ENCODE measurements around the gene TRIM62. TPM values are rescaled to one million over a fixed set of nuclear protein-coding genes. Genes with fewer than 3 reads are reported as not detected.

Gene TRIM62
- polyA plus RNA-seq, 1 donor (not counting 4 experiments of a cell fraction or from before 2014, with no cell fraction given): 2.0 TPM

GRCh38 chr1:33191731-33192275 lies 10.0 kb upstream of the TRIM62 start:
- peaks cover 20% of the 10 kb centered on the region for H3K4me1 ChIP-seq (ENCODE audit: control insufficient read depth, extremely low read depth, insufficient read depth, low read length)
- DNase-seq (ENCODE audit: low read depth, low spot score): peak; percentile 66
- H4K20me1 ChIP-seq (ENCODE audit: control insufficient read depth, extremely low read depth, insufficient read depth, low read length): no peaks in the 10 kb centered on the region
- dilution Hi-C loops (cut with MboI; ENCODE audit: extremely low pct_ligation_motif_present, low sequenced_read_pairs): no loop called here
- H3K9me1 ChIP-seq (ENCODE audit: control insufficient read depth, extremely low read depth, insufficient read depth, low read length): no peaks in the 10 kb centered on the region
- H3K9me3 ChIP-seq (ENCODE audit: control insufficient read depth, low read depth, low read length): no peaks in the 10 kb centered on the region
- H3K27me3 ChIP-seq (ENCODE audit: control insufficient read depth, extremely low read depth, insufficient read depth, low read length): no peaks in the 10 kb centered on the region
- FAIRE-seq: peak; percentile 81
- no peak overlapping the region for H3K4me2 ChIP-seq (ENCODE audit: control insufficient read depth, extremely low read depth, insufficient read depth, low read depth, low read length)
- TF ChIP-seq EZH2 (IDR thresholded peaks at IDR 0.05; ENCODE audit: low read length): no peak
- TF ChIP-seq CTCF (optimal IDR thresholded peaks at IDR 0.05 in 1 of 3, IDR thresholded peaks at IDR 0.05 in 1 of 3, conservative IDR thresholded peaks at IDR 0.05 in 1 of 3; ENCODE audit: extremely low read depth in 1 of 3, insufficient read depth in 2 of 3, low read length in 3 of 3): no peak
- H3K36me3 ChIP-seq (ENCODE audit: control insufficient read depth in 2 of 2, extremely low read depth in 1 of 2, insufficient read depth in 2 of 2, low read length in 2 of 2): no peaks in the 10 kb centered on the region
- no peak overlapping the region for H3K27ac ChIP-seq (ENCODE audit: control insufficient read depth, insufficient read depth, low read length)
- no peak overlapping the region for H2AFZ ChIP-seq (ENCODE audit: control insufficient read depth, low read length)
- no peak overlapping the region for H3K4me3 ChIP-seq (ENCODE audit: control insufficient read depth in 2 of 3, extremely low read depth in 1 of 3, insufficient read depth in 2 of 3, low read depth in 1 of 3, low read length in 3 of 3)
- H3K79me2 ChIP-seq (ENCODE audit: control insufficient read depth, insufficient read depth, low read length): no peaks in the 10 kb centered on the region
- no peak overlapping the region for H3K9ac ChIP-seq (ENCODE audit: control insufficient read depth, extremely low read depth, insufficient read depth, low read length)

- no peak for TF ChIP-seq CTCF (optimal IDR thresholded peaks at IDR 0.05 in 1 of 3, IDR thresholded peaks at IDR 0.05 in 1 of 3, conservative IDR thresholded peaks at IDR 0.05 in 1 of 3; ENCODE audit: extremely low read depth in 1 of 3, insufficient read depth in 2 of 3, low read length in 3 of 3)
- no peak for TF ChIP-seq EZH2 (IDR thresholded peaks at IDR 0.05; ENCODE audit: low read length)
- H3K4me2 ChIP-seq (ENCODE audit: control insufficient read depth, extremely low read depth, insufficient read depth, low read depth, low read length): no peak overlapping the region
- no peak overlapping the region for H3K4me3 ChIP-seq (ENCODE audit: control insufficient read depth in 2 of 3, extremely low read depth in 1 of 3, insufficient read depth in 2 of 3, low read depth in 1 of 3, low read length in 3 of 3)
- DNase-seq (ENCODE audit: low read depth, low spot score): no peak
- H3K79me2 ChIP-seq (ENCODE audit: control insufficient read depth, insufficient read depth, low read length): no peaks in the 10 kb centered on the region
- peaks cover 20% of the 10 kb centered on the region for H3K4me1 ChIP-seq (ENCODE audit: control insufficient read depth, extremely low read depth, insufficient read depth, low read length)
- H3K9ac ChIP-seq (ENCODE audit: control insufficient read depth, extremely low read depth, insufficient read depth, low read length): no peak overlapping the region
- no peaks in the 10 kb centered on the region for H4K20me1 ChIP-seq (ENCODE audit: control insufficient read depth, extremely low read depth, insufficient read depth, low read length)
- no peaks in the 10 kb centered on the region for H3K27me3 ChIP-seq (ENCODE audit: control insufficient read depth, extremely low read depth, insufficient read depth, low read length)
- H3K36me3 ChIP-seq (ENCODE audit: control insufficient read depth in 2 of 2, extremely low read depth in 1 of 2, insufficient read depth in 2 of 2, low read length in 2 of 2): no peaks in the 10 kb centered on the region
- H3K27ac ChIP-seq (ENCODE audit: control insufficient read depth, insufficient read depth, low read length): no peak overlapping the region
- H3K9me1 ChIP-seq (ENCODE audit: control insufficient read depth, extremely low read depth, insufficient read depth, low read length): no peaks in the 10 kb centered on the region
- H2AFZ ChIP-seq (ENCODE audit: control insufficient read depth, low read length): no peak overlapping the region
- FAIRE-seq: no peak
- dilution Hi-C loops (cut with MboI; ENCODE audit: extremely low pct_ligation_motif_present, low sequenced_read_pairs): no loop called here
- H3K9me3 ChIP-seq (ENCODE audit: control insufficient read depth, low read depth, low read length): no peaks in the 10 kb centered on the region
Measured at GRCh38 chr1:33190701-33191100, 8.9 kb upstream of the TRIM62 start.
